Activated T-cell treated with anti-CD3 and anti-CD28 coated beads for 1 hour (primary cell): ENCODE results near the gene PES1.
"Not testable (repeated sequence)": the region's sequence is repeated elsewhere in the genome, so short reads cannot be mapped to it uniquely, and the experiment has no call there.

Source experiments
- DNase-seq: peaks from one replicate; pipeline ENCODE4 v3.0.0-alpha.2; 2020; ENCODE audit warnings: low read depth

The PES1 gene

GRCh38 chr22:30552719-30553118, 39.0 kb downstream of the PES1 start:
- no peak for DNase-seq

GRCh38 chr22:30551813-30552212, 39.9 kb downstream of the PES1 start:
- not testable (repeated sequence) for DNase-seq

DNA sequence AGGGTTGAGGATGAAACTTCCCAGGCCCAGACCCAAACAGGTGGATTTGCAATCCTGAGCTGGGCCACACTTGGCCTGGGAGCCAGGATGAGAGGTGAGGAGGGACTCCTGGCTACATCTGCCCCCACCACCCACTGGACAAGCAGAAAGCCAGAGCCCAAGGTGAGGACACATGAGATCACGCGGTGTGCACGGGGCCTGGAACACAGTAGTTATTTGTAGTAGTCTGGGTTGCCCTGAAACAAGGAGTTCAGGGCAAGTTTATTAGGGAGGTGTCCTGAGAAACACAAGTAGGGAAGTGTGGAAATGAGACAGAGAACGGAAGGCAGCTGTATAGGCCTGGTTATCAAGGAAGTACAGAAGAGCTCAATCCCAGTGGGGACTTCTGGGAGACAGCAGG, 44.5 kb downstream of the PES1 start:
- no peak for DNase-seq

- no peak for DNase-seq
Observed at GRCh38 chr22:30546616-30547015, 45.1 kb downstream of the PES1 start, which contains the start of gene SEC14L6. TSS of gene SEC14L6 (minus strand) at chr22:30546741. CDS start at chr22:30546682, 59 bp downstream.

- DNase-seq: no peak
Observed at GRCh38 chr22:30542811-30543188, 48.9 kb downstream of the PES1 start.

GRCh38 chr22:30541961-30542810, 49.5 kb downstream of the PES1 start:
- no peak for DNase-seq

GRCh38 chr22:30541511-30541910, 50.2 kb downstream of the PES1 start:
- not testable (repeated sequence) for DNase-seq

DNA sequence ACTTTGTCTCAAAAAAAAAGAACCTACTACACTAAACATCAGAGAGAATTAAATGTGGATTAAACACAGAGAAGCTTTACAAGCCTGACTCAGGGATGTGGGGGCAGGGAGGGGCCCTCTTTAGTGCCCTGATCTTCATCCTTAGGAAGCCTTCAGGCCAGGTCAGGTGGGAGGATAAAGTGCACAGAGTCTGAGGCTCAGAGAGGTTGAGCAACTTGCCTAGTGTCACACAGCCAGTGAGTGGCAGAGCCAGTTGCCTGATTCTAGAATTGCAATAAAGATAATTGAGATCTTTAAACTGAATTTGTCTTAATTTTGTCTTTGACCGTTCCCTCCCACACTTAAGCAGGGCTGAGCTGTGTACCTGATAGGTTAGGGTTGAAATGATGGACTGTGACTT, 52.3 kb downstream of the PES1 start:
- no peak for DNase-seq

DNA sequence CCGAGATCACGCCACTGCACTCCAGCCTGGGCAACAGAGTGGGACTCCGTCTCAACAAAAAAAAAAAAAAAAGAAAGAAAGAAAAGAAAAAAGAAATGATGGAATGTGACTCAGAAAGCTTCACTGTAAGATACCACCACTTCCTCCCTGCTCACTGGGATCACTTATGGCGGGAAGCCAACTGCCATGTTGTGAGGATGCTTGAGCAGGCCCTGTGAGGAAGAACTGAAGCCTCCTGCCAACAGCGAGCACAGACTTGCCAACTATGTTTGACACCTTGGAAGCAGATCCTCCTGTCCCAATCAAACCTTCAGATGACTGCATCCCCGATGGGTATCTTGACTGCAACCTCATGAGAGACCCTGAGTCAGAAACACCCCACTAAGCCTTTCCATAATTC, 53.4 kb downstream of the PES1 start:
- no peak for DNase-seq

- no peak for DNase-seq
Observed at GRCh38 chr22:30537083-30537731, 54.5 kb downstream of the PES1 start.

DNA sequence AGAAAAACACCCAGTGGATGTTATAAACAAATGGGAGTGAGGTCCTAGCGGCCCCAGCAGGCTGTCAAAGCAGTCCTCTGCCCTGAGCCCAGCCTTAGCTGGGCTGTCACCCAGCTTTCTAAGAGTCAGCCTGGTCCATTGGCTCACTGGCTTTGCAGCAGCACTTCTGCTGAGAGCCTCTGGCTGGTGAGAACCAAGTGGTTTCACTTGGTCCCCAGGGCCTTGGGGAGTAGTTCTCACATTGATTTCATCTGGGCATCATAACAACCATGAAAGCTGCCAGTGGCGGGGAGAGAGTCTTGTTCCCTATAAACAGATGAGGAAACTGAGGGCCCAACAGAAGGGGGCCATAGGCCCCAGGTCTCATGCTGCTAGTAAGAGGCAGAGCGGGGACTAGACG, 56.5 kb downstream of the PES1 start:
- no peak for DNase-seq

GRCh38 chr22:30531651-30532608, 59.8 kb downstream of the PES1 start:
- no peak for DNase-seq

DNA sequence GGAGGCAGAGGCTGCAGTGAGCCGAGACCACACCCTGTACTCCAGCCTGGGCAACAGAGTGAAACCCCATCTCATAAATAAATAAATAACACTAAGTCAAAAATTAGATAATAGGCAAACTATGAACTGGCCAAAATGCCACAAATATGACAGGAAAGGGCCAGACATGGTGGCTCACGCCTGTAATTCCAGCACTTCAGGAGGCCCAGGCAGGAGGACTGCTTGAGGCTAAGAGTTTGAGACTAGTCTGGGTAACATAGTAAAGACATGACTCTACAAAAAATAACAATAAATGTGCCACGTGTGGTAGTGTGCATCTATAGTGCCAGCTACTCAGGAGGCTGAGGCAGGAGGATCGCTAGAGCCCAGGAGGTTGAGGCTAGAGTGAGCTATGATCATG, 65.1 kb downstream of the PES1 start:
- DNase-seq: no peak
